Lower leg skin (tissue), 3 donors: ENCODE results near the gene FAM167B.

Experiments used
- POLR2A ChIP-seq, 2 donors: fragments of 450-650 bp; IDR thresholded peaks; one replicate each; pipeline ENCODE4 v1.6.1; 2016 to 2017; ENCODE audit warnings: antibody characterized with exemption in 2 of 2, mild to moderate bottlenecking in 1 of 2, moderate library complexity in 1 of 2
- TF ChIP-seq, protein P1 (sequence below), 3 donors: fragments of 450-650 bp; IDR thresholded peaks; one replicate each; pipeline ENCODE4 v1.5.1; 2016; ENCODE audit warnings: antibody characterized with exemption in 3 of 3, mild to moderate bottlenecking in 3 of 3, moderate library complexity in 2 of 3

DNA sequence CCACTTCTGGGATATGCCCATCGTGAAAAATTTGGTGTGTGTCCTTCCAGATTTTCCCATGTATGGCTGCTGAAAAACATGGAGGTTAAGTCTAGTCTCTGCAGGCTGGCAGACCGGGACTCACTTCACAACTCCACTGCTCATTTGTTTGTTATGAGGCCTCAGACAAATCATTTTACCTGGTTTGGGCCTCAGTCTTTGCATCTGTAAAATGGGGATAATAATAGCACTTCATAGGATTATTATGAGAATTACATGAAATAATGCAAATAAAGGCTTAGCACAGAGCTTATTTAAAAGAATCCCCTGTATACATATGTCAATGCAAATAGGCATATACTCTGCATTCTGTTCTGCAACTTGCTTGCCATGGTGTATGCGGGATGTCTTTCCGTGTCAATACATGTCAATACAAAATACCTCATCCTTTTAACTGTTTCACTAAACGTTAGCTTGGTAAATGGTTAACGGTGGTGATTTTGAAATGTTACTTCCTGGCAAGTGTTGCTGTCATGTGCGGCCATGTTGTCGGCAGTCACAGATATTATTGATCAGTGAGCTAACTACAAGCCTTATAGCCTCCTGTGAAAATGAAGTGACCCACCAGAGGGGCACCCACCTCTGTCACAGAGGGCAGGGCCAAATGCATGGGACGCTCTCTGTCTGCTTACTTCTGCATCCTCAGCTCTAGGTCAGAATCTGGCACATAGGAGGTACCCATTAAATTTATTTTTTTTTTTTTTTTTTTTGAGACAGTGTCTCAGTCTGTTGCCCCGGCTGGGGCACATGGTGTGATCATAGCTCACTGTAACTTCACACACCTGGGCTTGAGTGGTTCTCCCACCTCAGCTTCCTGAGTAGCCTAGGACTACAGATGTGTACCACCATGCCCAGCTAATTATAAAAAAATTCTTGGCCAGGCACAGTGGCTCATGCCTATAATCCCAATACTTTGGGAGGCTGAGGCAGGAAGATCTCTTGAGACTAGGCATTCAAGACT, 8.3 kb downstream of the FAM167B start:
- TF ChIP-seq, protein P1, sequence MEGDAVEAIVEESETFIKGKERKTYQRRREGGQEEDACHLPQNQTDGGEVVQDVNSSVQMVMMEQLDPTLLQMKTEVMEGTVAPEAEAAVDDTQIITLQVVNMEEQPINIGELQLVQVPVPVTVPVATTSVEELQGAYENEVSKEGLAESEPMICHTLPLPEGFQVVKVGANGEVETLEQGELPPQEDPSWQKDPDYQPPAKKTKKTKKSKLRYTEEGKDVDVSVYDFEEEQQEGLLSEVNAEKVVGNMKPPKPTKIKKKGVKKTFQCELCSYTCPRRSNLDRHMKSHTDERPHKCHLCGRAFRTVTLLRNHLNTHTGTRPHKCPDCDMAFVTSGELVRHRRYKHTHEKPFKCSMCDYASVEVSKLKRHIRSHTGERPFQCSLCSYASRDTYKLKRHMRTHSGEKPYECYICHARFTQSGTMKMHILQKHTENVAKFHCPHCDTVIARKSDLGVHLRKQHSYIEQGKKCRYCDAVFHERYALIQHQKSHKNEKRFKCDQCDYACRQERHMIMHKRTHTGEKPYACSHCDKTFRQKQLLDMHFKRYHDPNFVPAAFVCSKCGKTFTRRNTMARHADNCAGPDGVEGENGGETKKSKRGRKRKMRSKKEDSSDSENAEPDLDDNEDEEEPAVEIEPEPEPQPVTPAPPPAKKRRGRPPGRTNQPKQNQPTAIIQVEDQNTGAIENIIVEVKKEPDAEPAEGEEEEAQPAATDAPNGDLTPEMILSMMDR (IDR thresholded peaks at IDR 0.05), result no peak
- no peak for TF ChIP-seq POLR2A (IDR thresholded peaks at IDR 0.05)
